ENCODE data around the gene BAHCC1.

The BAHCC1 gene

DNA sequence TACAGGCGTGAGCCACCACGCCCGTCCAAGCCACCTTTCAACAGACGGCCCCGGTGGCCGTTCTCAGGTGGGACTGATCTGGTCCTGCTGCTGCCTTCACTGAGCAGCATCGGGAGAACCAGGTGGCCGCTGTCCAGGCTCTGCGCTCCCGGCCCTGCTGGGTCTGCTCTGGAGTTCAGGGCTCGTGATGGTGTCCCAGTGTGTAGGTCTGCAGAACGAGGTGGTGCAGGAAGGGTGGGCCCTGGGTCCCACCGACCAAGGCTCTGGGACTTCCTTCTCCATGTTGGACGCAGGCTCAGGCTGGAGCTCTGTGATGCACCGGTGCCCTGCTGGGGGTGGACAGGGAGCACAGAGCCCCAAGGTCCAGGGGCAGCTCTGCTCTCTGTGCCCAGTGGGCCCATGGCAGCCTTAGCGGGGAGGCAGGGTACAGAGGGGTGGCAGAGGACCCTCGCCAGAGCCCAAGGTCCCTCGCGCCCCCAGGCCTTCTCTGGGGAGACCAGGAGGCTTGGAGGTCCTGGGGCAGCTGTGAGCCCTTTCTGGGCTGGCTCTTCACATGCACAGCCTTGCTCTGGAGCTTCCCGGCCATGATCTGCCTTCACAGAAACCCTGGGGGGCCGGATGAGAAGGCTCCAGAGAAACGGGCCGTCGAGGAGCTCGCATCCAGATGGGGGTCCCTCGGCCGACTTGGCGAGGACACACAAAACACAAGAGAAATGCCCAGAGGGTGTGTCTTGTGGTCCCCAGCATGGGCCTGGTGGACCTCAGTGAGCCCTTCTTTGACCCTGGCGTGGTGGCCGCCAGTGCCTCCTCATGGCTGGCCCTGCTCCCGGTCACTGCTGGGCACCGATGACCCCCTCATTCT, 26.9 kb upstream of the BAHCC1 start:
- no peak for DNase-seq

DNA sequence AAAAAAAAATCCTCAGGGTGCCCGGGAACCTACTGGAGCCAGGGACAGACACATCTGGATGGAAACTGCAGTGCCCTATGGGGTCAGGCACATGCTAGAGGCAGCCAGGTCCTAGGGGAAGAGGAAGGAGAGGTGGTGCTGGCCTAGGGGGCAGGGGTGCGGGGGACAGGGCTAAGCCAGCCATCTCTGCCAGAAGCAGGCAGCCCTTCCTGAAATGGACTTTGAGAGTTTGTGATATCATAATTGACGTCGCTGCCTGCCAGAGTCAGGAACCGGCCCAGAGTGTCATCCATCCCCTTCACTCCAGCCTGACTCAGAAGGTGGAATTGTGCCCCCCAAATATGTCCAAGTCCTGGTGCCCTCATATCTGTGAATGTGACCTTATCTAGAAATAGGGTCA, 25.0 kb upstream of the BAHCC1 start:
- DNase-seq = no peak

DNA sequence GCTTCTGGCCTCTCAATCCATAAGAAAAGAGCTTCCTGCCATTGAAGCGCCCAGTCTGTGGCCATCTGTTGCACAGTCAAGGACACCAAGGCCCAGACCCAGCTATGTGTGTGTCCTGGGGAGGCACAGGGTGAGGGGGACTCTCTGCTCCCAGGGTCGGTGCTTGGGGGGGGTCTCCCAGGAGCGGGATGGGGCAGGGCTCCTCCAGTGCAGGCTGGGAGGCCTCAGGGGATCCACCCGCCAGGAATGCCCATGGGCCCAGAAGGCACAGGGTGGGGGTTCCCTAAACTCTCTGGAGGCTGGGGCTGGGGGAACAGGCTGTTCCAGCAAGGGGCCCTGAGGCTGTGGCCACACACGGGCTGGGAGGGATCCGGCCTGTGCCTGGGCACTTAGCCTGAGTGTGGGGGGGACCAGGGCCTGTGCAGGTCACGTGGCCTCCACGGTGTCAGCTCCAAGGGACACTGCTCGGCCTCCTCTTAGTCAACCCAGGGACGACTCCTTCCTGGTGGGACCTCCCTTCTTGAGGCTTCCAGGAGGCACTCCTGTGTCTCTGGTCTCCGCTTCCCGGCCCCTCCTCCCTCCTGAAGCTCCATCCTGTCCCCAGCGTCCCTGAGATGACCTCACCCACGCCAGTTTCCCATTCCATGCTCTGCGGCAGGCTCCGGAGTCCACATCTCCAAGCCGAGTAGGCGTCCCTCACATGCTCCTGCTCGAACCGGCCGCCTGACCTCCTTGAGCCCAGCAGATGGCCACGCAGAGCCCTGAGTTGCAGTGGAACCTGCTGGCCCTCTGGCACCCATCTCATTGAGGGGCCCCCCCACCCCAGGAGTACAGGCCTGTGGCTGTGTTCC, 23.1 kb upstream of the BAHCC1 start:
- no peak for DNase-seq

DNA sequence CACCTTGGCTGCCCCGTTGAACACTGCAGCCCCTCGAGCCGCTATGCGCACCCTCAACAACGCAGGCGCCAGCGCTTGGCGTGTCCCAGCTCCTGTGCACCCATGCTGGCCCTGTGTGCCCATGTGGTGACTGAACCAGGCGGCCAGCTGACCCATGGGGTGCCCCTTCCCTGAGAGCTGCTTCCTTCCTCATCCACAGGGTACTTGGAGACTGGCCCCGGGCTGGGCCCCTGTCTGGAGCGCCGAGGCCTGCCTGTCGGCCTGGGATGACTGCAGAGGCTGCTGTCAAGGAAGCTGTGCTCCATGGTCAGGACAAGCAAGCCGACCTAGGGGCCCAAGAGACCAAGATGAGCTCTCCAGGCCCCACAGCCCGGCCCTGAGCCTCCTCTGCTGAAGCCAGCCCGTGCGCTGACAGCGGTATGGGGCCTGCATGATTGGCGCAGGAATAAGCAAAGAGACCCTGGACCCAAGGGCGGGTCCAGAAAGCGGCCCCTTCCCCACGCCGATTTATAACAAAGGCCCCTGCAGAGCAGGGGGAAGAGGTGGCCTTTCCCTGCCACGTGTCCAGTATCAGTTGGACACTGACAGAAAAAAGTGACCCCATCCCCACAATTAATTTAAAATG, 21.6 kb upstream of the BAHCC1 start:
- DNase-seq = no peak

DNA sequence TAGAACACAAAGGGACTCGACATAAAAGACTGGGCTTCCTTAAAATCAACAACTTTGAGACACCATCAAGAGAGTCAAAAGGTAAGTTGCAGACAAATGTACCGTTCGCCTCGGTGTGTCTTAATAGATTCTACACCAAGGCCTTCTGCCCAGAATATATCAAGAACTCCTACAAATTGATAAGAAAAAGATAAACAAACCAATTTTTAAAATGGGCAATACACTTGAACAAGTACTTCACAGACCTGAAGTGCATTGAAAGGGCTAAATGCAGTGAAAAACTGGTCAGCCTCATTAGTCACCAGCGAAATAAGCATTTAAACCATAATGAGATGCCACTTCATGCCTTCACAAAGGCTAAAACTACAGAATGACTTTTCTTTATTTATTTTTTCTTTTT, 20.4 kb upstream of the BAHCC1 start:
- no peak for DNase-seq

DNA sequence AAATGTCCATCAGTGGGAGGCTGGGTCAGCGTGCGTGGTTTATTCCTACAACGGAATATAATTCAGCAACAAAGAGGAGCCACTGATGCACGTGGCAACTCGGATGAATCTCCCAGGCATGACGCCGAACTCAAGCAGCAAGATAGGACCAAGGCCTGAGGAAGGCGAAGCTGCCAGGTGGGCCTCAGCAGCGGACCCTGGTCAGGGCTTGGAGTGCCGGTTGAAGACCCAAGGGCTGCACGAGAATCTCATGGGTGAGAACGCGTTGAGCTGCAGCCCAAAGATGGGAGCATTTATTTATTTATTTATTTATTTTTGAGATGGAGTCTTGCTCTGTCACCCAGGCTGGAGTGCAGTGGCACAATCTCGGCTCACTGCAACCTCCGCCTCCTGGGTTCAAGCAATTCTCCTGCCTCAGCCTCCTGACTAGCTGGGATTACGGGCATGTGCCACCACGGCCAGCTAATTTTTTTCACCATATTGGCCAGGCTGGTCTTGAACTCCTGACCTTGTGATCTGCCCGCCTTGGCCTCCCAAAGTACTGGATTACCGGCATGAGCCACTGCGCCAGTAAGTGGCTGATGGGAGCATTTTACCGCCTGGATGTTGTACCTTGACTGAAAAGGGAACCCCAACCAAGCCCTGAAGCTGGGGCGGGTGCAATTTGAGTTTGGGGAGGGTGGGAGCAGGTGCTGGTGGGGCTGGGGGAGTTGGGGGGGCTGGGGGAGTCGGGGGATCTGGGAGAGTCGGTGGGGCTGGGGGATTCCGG, 18.1 kb upstream of the BAHCC1 start:
- no peak for DNase-seq

DNA sequence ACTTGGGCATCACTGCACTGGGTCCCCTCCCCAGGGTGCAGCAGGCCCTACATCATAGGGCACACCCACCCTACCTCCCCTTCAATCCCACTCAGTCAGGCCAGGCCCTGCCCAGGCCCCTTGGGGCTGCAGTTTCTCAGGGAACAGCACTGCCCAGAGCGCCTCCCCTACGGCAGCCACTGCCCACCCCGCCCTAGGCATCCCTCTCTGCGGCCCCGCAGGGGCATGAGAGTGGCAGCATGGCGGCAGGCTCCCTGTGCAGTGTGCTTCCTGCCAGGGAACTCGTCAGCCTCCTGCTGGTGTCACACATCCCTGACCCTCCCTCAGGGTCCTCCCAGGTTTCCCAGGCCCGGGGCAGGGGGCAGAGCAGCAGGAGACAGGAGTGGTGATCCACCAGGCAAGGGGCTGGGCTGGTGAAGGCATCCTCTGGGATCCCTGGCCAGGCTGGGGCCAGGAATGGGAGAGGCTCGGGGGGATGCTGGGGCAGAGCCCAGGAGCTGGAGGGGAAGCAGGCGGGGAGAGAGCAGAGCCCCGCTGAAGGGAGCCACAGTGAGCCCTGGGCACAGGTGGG, 16.2 kb upstream of the BAHCC1 start:
- no peak for DNase-seq

DNA sequence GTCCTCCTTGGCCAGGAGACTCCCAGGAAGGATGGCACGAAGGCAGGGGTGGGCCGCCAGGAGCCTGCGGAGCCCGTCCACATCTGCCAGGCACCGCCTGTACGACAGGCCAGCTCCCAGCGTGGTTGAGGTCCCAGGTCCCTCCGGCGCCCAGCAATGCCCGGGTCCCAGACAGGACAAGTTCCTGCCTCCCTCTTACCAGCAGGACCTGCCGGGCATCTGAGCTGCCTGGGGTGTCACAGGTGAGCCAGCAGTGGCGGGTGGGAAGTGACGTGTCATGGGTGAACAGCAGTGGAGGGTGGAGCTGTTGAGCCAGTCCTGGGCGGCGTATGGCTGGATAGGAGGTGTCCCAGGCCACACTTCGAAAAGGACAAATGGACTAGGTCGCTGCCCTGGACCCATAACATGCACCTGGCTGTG, 15.7 kb upstream of the BAHCC1 start:
- no peak for DNase-seq

DNA sequence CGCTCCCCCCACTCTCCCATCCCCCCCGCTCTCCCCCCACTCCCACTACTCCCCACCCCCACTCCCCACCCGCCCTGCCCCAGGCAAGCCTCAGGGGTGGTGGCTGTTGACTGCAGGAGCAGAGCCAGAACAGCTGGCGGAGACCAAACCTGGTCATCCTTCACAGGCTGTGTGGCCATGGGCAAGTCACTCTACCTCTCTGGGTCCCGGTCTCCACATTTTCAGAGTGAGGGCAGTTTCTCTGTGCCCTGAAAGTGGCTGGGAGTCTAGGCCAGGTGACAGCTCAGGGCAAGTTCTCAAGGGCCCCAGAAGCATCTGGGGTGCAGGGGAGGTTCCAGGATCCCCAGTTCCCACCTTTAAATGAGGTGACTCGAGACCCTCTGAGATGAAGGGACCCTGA, 15.1 kb upstream of the BAHCC1 start:
- DNase-seq = no peak

DNA sequence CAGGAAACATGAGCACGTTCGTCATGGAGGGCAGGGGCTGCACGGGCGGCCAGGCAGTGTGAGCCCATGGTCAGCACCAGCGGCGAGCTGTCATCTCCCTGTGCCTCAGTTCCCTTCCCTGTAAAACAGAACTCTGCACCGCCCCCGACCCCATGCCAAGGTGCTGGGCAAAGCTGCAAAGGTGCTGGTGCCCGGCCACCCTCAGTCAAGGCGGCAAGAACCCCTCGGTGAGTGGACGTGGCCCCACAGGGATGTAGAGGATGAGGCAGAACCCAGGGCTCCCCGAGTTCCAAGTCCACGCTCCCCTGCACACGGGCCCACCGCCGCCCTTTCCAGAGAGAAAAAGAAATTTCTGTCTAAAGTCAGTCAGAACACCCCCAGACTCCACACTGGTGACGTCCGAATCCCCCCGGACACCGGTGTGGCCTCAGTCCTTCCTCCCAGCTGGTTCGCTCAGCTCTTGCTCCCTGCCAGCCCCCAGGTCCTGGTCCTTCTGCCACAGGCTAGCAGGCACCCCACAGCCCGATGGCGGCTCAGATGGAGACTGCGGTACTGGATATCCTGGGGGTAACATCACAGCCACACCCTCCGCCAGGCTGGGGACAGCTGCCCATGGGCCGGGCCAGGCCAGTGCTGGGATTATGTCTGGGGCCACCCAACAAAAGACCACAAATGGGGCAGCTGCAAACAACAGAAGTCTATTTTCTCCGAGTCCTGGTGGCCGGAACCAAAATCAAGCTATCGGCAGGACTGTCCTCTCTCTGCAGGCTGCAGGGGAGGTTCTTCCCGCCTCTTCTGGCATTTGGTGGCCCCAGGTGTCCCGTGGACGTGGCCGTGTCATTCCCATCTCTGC, 14.4 kb upstream of the BAHCC1 start:
- no peak for DNase-seq

DNA sequence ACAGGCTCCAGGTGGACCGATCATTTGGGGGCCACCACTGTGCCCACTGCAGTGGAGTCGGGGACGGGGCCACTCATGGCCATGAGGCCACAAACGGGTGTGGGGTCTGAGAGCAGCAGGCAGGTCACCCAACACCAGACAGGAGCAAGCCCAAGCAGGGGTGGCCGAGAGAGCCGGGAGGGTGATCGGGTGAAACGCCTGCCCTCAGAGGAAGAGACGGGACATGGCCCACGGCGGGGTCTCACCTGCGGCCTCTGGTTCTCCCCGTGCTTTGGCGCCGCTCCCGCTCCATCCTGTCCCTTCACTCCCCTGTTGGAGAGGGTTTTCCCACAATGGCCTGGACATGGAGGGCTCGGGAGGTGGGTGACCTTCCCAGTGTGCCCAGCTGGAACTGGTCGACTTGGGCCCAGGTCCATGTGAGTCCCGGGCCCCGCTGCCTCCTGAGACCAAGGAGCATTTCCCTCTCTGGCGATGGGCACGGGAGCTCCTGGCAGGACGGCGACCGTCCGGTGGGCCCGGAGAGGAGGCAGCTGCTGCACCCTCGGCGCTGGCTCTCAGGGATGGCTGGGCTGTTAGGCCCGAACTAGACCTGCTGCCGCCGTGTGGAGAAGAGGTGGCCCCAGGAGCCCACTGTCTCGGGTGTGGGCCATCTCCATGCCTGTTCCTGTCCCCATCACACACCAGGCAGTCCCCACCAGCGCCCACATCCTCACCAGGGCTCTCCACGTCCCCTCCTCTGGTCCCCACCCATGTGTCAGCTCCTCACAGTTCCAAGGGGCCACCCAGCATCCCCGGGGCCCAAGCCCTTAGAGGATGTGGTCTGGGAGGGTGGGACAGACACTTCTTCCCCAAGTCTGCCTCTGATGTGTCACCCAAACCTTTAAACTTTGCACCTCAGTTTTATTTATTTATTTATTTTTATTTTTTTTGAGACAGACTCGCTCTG, 13.4 kb upstream of the BAHCC1 start:
- DNase-seq = no peak

DNA sequence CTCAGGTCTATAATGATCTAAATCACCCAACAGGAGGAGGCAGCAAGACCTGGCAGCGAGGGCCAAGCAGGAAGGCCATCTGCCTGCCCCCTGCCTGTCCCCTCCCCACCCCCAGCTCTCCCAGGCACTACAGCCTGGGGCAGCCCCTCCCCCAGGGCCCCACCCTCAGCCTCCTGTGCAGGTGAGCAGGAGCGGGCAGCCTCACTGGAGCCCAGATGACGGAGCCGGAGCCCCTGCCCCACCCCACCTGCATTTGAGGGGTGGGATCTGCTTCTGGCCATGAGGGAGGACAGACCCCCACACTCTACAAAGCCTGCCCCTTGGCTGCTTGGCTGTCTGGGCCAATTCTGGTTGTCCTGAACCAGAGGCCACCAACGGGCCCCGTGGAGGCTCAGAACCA, 12.4 kb upstream of the BAHCC1 start:
- no peak for DNase-seq

DNA sequence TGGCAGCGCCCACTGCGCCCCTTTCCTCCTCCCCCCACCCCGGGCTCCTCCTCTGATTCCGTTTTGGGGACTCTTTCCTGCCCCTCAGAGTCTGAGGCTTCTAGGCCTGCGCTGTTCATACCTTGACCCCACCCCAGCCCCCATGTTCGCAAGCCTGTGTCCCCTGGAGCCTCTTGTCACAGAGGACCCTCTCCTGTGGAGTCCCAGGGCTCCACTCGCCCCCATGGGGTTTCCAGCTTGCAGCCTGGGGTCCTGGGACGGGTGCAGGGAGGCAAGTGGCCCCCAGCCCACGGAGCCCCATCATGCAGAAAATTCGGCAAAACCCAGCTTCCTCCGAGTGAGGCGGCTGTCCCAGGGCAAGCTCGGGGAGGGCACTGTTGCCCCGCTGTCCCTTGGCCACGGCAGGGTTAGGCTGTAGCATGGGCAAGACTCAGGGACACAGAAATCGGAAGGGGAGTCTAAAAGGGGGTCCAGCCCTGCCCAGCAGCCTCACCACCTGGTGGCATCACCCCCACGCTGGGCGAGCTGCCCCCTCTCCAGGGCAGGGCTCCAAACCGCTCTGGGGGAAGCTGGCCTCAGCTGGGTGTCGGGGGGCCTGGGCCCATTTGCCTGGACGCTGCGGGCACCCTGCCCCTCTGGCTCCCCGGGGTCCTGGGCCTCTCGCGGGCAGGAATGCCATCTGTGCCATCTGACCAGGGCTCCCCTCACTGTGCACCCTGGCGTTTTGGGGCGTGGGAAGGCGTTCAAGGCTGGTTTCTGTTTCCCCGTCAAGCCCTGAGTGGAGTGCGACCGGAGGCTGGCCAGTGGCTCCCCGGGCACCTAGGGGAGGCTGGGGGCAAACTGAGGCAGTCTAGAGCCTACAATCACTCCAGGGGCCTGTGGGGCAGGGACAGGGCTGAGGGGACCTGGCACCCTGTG, 11.5 kb upstream of the BAHCC1 start:
- no peak for DNase-seq

DNA sequence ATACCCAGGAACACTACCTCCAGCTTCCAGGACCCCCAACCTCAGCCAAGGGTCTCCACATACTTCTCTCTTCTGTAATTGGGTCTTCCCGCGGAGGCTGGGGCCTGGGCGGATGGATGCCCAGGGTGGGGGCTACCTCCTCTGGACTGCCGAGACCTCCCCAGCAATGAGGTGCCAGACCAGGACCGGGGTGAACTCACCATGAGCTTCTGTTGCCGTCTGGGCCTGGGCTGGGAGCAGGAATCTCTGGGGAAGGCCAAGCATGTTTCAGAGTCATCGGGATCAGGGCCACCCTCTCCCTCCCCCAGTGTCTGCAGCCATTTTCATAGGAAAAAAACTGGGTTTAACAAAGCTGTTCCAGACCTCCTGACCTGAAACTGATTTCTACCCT, 10.3 kb upstream of the BAHCC1 start:
- DNase-seq = no peak

DNA sequence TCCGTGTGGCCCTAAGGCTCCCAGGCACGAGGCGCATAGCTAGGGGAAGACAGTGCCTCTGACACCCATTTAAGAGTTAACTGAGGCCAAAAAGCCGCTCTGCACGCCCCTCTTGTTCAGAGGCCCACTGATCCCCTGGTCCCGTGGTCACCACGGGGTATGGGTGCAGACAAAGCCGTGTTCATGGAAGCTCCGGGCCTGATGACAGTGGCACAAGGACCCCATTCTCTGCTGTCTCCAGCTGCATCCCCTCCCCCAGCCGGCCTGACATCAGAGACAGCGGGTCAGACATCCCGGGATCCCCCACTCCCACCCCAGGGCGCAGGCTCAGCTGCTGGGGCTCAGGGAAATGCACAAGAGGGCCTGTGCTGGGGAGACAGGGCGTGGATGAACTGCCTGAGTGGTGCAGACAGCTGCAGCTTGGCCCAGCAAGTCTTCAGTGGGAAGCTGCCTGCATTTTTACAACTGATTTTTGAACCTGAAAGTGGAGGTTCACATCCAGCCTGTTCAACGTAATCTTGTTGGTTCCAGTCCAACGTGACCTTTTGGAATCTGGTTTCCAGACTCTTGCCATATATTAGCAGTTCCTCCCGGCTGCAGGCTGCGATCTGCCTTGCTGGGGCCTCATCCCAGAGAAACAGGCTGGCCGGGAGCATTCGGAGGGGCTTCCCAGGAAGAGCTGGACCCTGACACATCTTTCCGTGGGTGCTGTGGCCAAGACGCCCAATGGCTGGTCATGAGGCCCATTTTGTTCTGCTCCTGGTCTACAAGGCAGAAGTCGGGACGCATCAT, 9.7 kb upstream of the BAHCC1 start:
- DNase-seq = no peak

DNA sequence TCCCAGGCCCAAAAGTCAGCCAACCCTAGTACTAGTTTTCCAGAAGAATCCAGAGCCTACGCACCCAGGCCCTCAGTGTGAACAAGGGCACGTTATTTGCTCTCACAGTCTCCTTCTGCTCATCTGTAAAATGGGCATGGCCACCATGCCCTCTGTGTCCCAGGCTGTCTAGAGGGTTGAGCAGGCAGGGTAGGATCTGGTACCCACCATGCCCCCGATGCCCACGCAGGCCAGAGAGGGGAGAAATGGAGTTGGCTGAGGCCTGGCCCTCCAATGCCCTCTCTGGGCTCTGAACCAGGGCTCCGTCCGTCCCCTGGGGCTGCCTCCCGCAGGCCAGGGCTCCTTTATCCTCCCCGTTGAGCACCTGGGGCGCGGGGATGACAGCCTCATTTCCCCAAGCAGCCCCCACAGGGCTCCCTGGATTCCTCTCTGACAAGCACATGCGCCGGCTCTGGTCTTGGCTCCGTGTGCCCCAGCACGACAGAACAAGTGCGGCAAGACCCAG, 9.1 kb upstream of the BAHCC1 start:
- no peak for DNase-seq

DNA sequence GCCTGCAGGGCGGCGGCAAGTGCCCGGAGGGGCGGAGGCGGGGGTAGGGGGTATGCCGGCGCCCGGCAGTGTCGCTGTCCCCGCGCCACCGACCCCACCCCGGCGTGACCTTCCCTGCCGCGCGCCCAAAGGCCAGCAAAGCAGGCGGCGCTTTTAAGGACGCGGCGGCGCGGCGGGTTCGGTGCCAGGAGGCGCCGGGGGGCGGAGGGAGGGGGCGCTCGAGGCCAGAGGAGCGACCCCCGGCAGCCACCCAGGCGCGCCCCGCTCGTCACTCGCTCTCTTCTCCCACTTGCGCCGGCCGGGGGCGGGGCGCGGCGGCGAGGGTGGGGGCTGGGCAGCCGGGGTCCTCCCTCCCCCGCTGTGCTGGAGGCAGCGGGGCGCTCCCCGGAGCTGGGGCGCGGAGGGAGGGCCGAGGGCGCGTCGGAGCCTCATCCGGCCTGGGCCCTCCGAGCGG, 8.6 kb upstream of the BAHCC1 start:
- DNase-seq = no peak
